ENCODE results near the gene EMILIN1.

Gene EMILIN1
- 0.39 to 0.95 (median 0.49) reads per million in 3 experiments for total RNA-seq

DNA sequence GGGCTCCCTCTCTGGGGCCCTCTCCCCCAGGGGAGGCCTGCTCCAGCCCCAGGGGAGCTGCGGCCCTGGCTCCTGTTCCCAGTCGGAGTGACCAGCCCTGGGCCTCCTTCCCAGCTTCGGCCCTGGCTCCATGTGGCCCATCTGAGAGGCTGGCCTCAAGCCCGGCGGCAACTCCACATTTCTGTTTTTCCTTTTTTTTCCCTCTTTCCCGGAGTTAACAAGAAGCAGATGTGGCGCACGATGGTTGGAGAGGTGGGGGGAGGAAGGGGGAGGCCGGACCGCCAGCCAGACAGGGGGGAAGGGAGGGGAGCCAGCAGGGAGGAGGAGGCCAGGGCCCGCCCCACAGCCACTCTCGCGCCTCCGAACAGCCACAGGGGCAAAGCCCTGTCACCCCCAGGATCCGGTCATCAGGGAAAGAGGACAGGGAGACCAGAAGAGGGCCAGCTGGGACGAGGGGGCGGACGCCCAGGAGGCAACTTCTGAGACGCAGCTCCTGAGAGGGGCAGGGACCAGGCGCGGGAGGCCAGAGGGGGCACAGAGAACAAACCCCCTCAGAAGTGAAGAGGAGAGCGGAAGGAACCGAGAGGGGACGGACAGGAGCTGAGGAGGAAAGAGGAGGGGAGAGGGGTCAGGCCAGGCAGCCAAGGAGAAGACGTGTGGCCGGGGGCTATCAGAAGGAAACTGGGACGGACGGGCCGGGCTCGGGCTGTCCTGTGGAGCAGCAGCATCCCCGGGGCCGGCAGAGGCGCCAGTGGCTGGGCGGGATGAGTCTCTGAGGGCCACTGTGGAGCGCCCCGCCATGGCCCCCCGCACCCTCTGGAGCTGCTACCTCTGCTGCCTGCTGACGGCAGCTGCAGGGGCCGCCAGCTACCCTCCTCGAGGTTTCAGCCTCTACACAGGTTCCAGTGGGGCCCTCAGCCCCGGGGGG lies at the start of gene EMILIN1:
TSS of gene EMILIN1 (plus strand) at position 349 of the 928 bp plus-strand sequence. CDS start at position 800, 451 bp downstream.
- DNase-seq: no peak

DNA sequence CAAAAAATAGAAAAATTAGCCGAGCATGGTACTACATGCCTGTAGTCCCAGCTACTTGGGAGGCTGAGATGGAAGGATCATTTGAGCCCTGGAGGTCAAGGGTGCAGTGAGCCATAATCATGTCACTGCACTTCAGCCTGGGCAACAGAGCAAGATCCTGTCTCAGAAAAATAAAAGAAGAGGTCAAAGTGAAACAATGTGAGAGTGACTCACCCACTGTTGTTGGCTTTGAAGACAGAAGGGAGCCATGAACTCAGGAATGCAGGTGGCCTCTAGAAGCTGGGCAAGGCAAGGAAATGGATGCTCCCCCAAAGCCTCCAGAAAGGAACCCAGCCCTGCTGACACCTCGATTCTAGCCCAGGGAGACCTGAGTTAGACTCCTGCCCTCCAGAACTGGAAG lies 49.4 kb upstream of the EMILIN1 start:
- no peak for DNase-seq

DNA sequence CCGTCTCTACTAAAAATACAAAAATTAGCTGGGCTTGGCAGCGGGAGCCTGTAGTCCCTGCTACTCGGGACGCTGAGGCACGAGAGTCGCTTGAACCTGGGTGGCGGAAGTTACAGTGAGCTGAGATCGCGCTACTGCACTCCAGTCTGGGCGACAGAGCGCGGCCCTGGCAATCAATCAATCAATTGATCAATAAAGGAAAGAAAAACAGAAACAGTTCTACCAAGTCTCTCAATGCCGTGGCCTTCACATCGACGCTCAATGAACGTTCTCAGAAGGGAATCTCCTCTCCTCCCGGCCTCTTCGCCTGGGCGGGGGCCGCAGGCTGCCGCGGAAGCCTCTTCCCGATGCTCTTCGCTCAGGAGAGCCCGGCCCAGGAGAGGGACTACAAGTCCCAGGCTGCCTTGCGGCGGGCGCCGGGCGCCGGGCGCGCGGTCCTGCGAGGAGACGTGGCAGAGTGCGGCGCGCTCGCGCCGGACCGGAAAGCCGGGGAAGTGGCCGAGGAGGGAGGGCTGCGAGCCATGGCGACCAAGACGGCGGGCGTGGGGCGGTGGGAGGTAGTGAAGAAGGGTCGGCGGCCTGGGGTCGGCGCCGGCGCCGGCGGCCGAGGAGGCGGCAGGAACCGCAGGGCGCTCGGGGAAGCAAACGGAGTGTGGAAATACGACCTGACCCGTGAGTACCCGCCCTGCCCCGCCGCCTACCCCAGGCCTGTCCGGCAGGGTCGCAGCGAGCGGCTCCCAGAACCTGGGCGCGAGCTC lies 45.7 kb upstream of the EMILIN1 start, which contains the start of gene TMEM214:
TSS of gene TMEM214 (plus strand) at position 471 of the 758 bp plus-strand sequence. CDS start at position 522, 51 bp downstream.
- DNase-seq: peak; percentile 71

DNA sequence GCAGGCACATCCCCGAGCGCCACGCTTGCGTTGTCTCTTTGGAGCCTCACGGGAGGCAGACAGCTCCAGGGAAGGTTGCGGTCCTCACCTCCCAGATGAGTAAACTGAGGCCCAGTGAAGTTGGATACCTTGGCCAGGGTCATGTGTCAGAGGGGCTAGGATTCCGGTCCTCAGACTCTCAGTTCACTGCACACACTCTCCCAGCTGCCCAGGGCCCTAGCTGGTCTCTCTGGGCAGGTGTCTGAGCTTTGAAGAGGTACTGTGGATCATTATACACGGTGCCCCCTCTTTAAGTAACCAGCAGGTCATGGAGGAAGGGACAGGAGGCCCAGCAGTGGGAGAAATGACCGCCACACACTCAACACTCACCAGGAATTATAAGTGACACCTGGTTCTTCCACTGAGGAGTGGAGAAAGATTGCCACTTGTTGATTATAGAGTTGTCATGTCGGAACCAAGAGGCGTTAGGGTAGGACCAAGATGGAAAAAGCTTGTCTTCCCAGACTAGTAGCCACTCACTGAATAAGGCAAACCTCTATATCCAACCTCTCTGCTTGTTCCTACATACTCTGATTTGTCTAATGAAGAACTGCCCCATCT lies 45.1 kb upstream of the EMILIN1 start:
- no peak for DNase-seq

DNA sequence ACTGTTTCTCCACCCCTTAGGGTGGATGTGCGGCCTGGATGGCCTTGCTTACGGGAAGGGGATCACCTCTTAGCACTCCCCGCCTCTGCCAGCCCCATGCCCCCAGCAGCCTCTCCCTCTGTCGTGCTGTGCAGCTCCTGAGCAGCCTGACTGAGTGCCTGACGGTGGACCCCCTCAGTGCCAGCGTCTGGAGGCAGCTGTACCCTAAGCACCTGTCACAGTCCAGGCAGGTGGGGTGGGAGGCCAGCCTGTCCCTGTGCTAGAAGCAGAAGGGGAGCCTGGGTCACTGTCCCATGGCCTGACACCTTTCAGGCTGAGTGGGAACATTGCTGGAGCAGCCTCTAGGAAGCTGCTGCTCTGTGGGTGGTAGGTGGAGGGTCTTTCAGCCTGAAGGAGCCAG lies 40.4 kb upstream of the EMILIN1 start:
- DNase-seq: no peak

DNA sequence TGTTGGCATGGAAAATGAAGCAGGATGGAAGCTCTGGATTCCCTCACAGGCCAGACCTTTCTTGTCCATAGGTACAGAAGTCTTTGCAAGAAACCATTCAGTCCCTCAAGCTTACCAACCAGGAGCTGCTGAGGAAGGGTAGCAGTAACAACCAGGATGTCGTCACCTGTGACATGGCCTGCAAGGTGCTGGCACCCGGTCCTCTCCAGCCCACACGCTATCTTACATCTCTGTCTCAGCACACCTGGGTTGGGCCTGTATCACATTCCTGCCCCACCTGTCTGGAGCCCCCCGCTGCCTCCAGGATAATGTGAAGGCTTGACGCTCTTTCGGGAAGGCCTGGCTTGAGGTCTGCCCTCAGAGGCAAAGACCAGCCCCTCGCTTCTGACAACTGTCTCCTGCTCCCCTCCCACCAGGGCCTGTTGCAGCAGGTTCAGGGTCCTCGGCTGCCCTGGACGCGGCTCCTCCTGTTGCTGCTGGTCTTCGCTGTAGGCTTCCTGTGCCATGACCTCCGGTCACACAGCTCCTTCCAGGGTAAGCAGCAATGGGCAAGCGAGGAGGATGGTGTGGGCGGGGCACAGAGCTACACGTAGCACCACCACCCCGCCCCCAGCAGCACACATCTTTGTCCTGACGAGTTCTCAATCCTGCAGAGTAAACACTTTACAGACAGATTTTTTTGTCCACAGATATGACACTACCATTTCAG lies 39.6 kb upstream of the EMILIN1 start:
- no peak for DNase-seq

DNA sequence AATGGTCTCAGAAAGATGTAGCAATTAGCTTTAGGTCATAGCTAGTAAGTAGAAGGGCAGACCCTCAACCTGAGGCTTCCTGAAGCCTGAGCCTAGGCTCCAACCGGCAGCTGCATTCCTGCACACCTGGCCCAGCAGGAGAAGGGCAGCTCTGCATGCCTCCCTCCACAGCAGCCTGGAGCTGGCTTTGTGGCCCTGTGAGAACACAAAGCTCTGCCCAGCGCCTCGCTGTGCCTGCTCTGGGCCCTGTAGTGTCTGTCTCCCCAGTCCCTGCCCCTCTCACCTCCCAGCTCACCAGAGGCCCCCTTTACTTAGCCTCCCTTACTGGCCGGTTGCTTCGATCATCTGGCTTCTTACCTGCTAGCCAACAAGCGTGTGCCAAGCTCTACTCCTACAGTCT lies 39.0 kb upstream of the EMILIN1 start:
- DNase-seq: no peak

DNA sequence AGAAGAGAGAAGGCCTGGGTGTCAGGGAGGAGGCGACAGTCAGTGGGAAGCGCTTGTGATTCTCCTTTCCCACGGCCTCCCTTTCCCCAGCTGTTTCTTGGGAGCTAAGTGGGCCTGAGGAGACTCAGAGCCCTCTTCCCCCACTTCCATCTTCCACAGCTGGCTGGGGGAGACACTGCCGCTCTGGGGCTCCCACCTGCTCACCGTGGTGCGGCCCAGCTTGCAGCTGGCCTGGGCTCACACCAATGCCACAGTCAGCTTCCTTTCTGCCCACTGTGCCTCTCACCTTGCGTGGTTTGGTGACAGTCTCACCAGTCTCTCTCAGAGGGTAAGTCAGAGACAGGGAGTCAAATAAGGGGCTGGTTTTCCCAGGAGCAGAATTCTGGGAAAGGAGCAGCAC lies 38.5 kb upstream of the EMILIN1 start:
- DNase-seq: no peak

DNA sequence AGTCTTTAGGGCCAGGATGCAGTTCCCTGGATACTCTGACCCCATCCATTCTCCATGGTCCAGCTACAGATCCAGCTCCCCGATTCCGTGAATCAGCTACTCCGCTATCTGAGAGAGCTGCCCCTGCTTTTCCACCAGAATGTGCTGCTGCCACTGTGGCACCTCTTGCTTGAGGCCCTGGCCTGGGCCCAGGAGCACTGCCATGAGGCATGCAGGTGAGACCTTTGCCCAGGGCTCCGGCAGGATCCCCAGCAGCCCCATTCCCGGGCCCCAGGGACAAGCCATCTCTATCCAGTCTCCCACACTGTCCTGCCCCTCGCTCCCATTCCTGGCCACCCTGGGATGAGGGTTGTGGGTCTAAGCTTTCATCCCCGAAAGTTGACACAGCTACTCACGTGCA lies 38.1 kb upstream of the EMILIN1 start:
- DNase-seq: no peak

DNA sequence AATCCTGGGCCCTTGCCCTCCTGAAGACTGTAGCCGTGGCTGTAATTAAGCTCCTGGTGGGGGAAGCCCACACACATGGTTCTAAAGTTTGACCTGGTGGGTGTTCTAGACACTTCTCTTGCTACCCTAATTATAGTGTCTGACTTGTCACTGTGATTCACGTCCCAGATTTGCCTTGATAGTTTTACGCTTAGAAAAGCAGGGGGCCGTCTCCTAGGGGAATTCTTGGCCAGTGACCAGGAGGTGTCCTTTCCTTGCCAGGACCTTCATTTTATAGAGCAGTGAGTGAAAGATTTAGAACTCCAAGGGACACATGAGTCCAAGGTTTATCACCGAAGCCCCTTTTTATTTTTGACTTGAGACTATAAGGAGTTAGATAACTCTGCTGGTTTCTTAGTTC lies 36.7 kb upstream of the EMILIN1 start:
- no peak for DNase-seq

DNA sequence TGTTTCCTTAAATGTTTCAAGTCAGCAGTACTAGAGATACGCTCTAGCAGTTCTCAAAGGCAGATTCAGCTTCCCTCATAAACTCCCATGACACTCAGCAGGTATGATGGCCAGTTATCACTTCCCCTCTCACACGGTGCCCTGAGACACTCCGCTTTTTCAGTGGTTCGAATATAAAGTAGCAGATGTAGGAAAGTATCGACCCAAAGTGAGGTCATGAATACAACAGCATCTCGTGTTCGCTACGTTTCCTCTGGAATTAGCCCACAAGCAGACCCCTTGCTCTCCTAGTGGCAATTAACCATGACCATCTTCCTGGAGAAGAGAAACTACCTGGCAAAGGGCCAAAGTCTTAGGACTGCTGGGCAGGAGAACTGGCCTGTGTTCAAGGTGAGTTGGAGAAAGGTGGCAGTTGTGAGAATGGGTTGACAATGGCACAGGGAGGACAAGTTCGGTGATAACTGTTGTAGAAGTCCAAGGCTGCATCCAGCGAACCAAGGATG lies 36.2 kb upstream of the EMILIN1 start:
- DNase-seq: no peak

DNA sequence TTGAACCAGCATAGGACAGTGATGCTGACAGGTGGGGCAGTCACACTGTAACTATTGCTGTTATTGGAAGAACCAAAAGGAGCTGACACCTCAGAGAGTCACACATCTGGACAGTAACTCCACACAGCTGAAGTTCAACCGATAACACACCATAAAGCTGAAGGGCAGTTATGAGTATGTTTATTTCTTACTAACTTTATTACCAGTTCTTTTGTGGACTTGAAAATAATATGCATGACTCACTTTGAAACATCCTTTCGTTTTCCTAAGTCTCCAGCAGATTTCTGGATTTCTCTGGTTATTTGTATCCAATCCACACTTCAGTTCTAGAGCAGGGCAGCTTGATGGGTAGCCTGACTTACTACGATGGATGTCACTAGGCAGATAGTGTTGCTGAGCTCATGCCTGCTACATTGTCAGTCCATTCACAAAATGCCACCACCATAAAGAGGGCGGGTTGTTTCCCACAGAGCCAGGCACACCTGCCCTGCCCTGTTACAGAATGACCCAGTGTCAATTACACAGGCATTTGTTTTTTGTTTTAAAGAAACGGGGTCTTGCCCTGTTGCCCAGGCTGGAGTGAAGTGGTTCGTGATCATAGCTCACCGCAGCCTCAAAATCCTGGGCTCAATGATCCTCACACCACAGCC lies 35.3 kb upstream of the EMILIN1 start:
- no peak for DNase-seq

DNA sequence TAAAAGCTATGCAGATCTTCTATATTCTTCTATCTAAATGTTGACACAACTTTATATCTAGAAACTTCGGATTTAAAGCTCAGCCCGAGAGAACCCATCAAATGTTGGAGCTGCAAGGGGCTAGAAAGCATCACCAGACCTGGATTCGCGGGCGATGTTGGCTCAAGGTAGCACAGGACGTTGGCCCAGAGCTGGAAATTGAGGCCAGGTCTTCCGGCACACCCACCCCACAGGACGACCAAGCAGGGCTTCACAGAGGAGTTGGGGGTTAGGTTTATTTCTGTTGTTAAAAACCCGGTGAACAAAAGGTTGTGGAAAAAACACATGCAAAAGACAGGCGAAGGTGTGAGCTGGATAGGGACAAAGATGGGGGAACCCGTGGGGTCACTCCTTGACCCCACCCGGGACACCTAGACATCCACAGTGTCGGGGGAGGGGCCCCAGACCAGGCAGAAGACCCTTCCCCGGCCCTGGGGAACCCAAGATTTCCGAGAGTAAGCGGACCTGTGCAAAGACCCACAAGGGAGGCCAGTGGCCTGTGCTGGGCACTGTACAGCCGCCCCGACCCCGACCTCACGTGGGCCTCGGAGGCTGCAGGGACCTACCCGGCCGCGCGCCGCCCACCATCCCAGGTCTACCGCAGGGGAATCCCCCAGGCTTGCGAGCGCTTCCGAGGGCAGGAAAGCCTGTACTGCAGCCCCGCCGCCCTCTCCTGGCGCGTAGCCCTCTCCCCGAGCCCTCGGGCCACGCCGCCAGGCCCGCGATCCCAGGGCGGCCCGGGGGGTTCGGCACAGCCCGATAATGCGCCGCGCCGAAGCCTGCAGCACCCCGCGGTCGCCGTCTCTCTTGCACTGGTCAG lies 28.8 kb upstream of the EMILIN1 start:
- DNase-seq: peak; percentile 55

DNA sequence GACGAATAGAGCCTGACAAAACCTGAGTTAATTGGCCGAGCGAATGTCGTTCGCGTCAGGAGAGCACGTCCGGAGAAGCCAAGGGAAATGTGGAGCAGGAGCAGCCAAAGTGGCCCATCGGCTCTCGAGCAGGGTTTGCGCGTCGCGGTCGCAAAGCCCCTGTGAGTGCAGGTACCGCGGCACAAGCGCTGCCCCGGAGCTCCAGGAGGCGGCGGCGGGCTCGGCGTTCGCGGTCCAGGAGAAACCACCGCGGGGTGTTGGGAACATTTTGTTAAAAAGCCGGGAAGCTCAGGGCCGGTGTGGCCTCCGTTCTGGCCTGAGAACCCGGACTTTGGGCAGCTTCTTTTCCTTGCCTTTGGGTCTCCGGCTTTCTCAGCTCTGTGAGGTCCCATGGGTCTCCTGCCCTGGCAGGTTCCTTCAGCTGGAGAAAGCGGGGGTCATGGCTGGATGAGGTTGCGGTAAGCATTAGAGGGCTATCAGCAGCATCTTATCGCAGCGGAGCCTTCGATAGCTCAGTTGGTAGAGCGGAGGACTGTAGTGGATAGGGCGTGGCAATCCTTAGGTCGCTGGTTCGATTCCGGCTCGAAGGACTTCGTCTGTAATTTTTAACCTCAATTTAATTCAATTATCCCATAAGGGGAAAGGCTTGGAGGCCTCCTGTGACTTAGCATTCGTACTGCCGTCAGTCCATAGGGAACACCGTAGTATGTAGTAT lies 28.0 kb upstream of the EMILIN1 start:
- peak; percentile 92 for DNase-seq

DNA sequence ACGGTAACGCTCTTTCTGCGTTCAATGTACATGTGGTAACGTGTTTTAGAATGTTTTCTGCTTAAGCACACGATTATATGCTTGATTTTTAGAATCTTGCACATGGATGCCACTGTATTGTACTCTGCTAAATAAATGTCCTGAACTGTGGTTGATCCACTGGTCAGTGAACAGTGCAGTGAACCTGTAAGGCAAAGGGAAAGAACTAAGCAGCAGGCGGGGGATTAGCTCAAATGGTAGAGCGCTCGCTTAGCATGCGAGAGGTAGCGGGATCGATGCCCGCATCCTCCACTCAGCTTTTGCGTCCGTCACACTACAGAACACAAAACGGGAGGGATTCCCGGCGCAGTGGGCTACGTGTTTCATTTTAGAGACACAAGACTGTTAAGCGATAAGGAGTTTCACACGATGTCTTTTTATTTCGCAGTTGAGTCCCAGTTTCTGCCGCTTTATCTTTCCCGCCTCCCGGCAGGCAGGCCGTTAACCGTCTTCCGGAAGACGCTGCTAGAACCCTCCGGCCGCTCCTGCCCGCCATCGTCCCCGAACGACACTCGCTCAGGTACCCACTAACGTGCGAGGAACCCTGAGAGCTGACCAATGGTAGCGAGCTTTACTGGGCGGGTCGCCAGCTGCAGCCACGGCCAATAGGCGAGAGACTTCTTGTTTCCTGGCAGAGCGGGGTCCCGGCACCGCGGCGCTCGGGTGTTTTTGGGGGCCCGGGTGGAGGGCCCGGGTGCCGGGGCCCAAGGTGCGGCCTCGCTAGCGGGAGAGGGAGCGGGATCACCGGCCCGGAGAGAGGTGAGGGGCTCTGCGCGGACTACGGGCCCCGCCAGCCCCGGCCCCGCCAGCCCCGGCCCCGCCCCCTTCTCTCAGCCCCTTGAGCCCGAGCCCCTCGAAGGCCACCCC lies 27.2 kb upstream of the EMILIN1 start, which contains the start of gene AGBL5:
TSS of gene AGBL5 (plus strand) at position 673 of the 906 bp plus-strand sequence. CDS start 1,291 bp downstream, outside the sequence.
- DNase-seq: peak; percentile 95

DNA sequence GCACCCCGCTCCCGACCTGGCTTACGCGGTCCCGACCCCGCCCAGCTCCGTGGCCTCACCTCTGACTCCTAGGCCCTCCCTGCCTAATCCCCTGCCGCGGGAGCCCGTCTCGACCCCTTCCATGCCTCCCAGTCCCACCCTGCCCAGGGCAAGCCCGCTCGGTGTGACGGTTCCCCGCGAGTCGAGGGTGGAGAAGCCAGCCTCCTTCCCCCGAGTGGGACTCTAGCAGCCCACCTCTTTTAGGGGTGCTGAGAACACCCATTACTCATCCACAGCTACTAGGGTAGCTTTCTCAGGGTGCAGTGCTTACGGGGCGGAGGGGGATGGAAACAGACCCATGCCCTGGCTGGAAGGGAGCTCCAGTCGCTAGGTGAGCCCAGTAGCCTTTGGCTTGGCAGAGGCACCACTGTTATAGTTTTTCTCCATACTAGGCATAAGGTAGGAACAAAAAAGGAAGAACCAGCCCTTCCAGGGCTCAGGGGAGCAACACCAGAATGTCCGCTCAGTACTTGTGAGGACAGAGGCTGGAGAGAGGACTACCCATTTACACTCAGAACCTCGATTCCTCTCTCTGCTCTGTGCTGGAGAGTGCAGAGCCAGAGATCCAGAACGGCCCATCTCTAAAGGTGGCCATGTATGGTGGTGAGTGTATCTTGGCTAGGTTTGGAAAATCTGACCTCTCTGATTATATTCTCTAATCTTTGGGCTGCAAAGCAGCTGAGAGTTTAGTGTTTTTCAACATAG lies 26.3 kb upstream of the EMILIN1 start:
- no peak for DNase-seq

DNA sequence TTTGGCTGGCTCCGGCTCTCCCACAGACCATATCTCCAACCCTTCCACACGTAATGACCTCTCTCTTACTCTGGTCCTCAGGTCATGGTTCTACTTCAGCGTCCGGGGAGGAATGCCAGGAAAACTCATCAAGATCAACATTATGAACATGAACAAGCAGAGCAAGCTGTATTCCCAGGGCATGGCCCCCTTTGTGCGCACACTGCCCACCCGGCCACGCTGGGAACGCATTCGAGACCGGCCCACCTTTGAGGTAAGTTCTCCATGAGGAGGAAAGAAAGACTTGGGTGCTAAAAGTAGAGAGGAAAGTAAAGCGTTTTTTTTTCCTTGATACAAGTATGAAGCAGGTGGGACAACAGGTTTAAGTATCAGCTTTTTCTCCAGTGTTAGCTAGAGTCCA lies 25.1 kb upstream of the EMILIN1 start:
- DNase-seq: no peak

DNA sequence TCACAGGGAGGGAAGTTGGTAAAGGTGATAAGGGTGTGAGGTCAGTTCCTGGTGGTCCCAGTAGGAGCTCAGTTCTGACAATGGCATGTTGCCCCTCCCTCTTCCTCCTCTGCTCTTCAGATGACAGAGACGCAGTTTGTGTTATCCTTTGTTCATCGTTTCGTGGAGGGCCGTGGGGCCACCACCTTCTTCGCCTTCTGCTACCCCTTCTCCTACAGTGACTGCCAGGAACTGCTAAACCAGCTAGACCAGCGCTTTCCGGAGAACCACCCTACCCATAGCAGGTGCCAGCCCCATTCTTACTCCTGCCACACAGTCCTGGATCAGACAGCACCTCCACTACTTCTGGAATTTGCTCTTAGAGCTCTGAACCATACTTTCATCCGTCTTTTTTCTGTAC lies 24.6 kb upstream of the EMILIN1 start:
- DNase-seq: no peak

Measured in central memory CD4-positive, alpha-beta T cell (primary cell).